GM23248 (cell line): ENCODE data around the gene XXYLT1. TPM values are rescaled to one million over a fixed set of nuclear protein-coding genes. Genes with fewer than 3 reads are reported as not detected.

Experiments
- DNase-seq: peaks from one replicate; pipeline ENCODE4 v3.0.0-alpha.2; 2015
- H2AFZ ChIP-seq: fragments of 200-600 bp; sonication (generic); 2 replicates; pipeline ENCODE4 v1.6.1; 2016; ENCODE audit warnings: antibody characterized with exemption
- H3F3A ChIP-seq: fragments of 200-600 bp; sonication (generic); 2 replicates; pipeline ENCODE4 v1.6.1; 2016; ENCODE audit warnings: mild to moderate bottlenecking, antibody characterized with exemption, mixed run types; ENCODE audit not compliant: insufficient read depth
- H3K27ac ChIP-seq: fragments of 200-600 bp; sonication (generic); 2 replicates; pipeline ENCODE4 v1.5.1; 2016; ENCODE audit warnings: mild to moderate bottlenecking
- H3K27me3 ChIP-seq: fragments of 200-600 bp; sonication (generic); replicated peaks from 2 replicates; pipeline ENCODE4 v1.6.1; 2016; ENCODE audit warnings: mild to moderate bottlenecking; ENCODE audit not compliant: insufficient read depth
- H3K36me3 ChIP-seq: fragments of 200-600 bp; sonication (generic); 2 replicates; pipeline ENCODE4 v1.6.1; 2016; ENCODE audit warnings: low read depth, mild to moderate bottlenecking
- H3K4me1 ChIP-seq: fragments of 200-600 bp; sonication (generic); 2 replicates; pipeline ENCODE4 v1.6.1; 2016; ENCODE audit warnings: mild to moderate bottlenecking; ENCODE audit not compliant: insufficient read depth
- H3K4me2 ChIP-seq: fragments of 200-600 bp; sonication (generic); one replicate; pipeline ENCODE4 v1.6.1; 2016; ENCODE audit warnings: mild to moderate bottlenecking; ENCODE audit not compliant: unreplicated experiment
- H3K4me3 ChIP-seq: fragments of 200-600 bp; sonication (generic); 2 replicates; pipeline ENCODE4 v1.5.1; 2016; ENCODE audit warnings: mild to moderate bottlenecking
- H3K79me2 ChIP-seq: fragments of 200-600 bp; sonication (generic); 2 replicates; pipeline ENCODE4 v1.6.1; 2016; ENCODE audit warnings: mild to moderate bottlenecking; ENCODE audit not compliant: insufficient read depth
- H3K9ac ChIP-seq: fragments of 200-600 bp; sonication (generic); 2 replicates; pipeline ENCODE4 v1.6.1; 2016; ENCODE audit warnings: mild to moderate bottlenecking
- H3K9me2 ChIP-seq: fragments of 200-600 bp; sonication (generic); 2 replicates; pipeline ENCODE4 v1.6.1; 2016; ENCODE audit warnings: mixed run types, mild to moderate bottlenecking, moderate library complexity; ENCODE audit not compliant: insufficient read depth
- H3K9me3 ChIP-seq: fragments of 200-600 bp; sonication (generic); one replicate; pipeline ENCODE4 v1.6.1; 2017; ENCODE audit warnings: low read depth
- H4K20me1 ChIP-seq: fragments of 200-600 bp; sonication (generic); 2 replicates; pipeline ENCODE4 v1.6.0; 2016; ENCODE audit not compliant: insufficient read depth
- EZH2 ChIP-seq: fragments of 200-600 bp; sonication (generic); IDR thresholded peaks from 2 replicates; pipeline ENCODE4 v1.6.1; 2018; ENCODE audit warnings: antibody characterized with exemption, mild to moderate bottlenecking; ENCODE audit not compliant: insufficient read depth, poor library complexity, severe bottlenecking
- EZH2phosphoT487 ChIP-seq: fragments of 200-600 bp; sonication (generic); IDR thresholded peaks from 2 replicates; pipeline ENCODE4 v1.6.1; 2018; ENCODE audit warnings: antibody characterized with exemption, moderate library complexity, mild to moderate bottlenecking, low read depth; ENCODE audit not compliant: insufficient read depth
- WGBS, 2 experiments: methylation state at CpG; one replicate each; pipeline ENCODE4 v1.1.6; 2015 to 2017; ENCODE audit warnings: low lambda C conversion rate in 2 of 2, low coverage in 1 of 2; ENCODE audit errors: missing lambda C conversion rate in 2 of 2; 5-methylcytosine and 5-hydroxymethylcytosine counted together
- in situ Hi-C: fragments of 300-500 bp; cut with MboI; formaldehyde crosslinking; loops from 2 replicates; pipeline ENCODE4 v1.15.0; 2020
- polyA plus RNA-seq: library from polyadenylated mRNA; unstranded; fragments of >200 nt; fragmentation: Nextera tagmentation; extraction: Ambion mirVana; gene quantifications from 2 replicates; pipeline ENCODE4 v1.2.1, GENCODE V29; 2016
- total RNA-seq: library from RNA; depleted of rRNA; stranded (reverse); fragments of >200 nt; shearing (Covaris generic); gene quantifications from 2 replicates; pipeline ENCODE4 v1.2.3, GENCODE V29; 2014

XXYLT1 gene
- total and polyA plus RNA-seq, 2 experiments from 2014 or later: 22.8 to 44.7 TPM

- 88 to 91% methylated on average over 6 of the region's 6 CpGs for WGBS, 2 experiments
- in situ Hi-C loops: no loop called here
- 0 out of 2 replicates have a peak, but pooled peaks cover 3% of the 10 kb centered on the region for H3F3A ChIP-seq
Observed at GRCh38 chr3:195168009-195168762, 102.8 kb downstream of the XXYLT1 start.

DNA sequence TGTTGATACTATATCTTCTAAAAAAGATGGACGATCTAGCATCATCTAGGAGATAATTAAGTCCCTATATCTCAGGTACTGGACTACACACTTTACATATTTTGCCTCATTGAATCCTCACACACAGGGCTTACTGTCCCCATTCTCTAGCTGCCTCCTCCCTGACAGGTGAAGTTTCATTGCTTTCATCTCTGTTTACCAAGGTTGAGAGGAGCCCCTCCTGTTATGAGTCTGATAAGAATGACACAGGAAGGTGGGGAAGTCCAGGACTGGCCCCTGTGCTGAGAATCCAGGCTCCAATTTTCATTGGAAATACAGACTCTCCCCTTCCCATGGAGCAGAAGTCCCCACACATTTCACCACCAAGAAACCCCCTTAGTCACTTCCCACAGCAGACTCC lies 105.2 kb downstream of the XXYLT1 start:
- Histone ChIP-seq H3K36me3 (no peaks in the 10 kb centered on the region), H4K20me1 (no peaks in the 10 kb centered on the region), H2AFZ (no peak overlapping the region), H3K4me2 (no peak overlapping the region), H3K9me2 (no peaks in the 10 kb centered on the region), H3K27ac (no peak overlapping the region), H3K4me3 (no peak overlapping the region), H3F3A (no peaks in the 10 kb centered on the region), H3K9ac (no peak overlapping the region), H3K27me3 (no peaks in the 10 kb centered on the region), H3K79me2 (no peaks in the 10 kb centered on the region), H3K9me3 (no peaks in the 10 kb centered on the region), H3K4me1 (no peaks in the 10 kb centered on the region)
- TF ChIP-seq EZH2phosphoT487 (no peak), EZH2 (no peak)
- 96 to 100% methylated on average over 1 of the region's 1 CpG for WGBS, 2 experiments
- in situ Hi-C loops: no loop called here
- no peak for DNase-seq

More at GRCh38 chr3:195168009-195168762, 102.8 kb downstream of the XXYLT1 start:
- Histone ChIP-seq H4K20me1 (no peaks in the 10 kb centered on the region), H3K79me2 (no peaks in the 10 kb centered on the region), H3K27me3 (no peaks in the 10 kb centered on the region), H2AFZ (no peak overlapping the region), H3K9ac (no peak overlapping the region), H3K9me2 (no peaks in the 10 kb centered on the region), H3K36me3 (no peaks in the 10 kb centered on the region), H3K9me3 (no peaks in the 10 kb centered on the region), H3K4me3 (no peak overlapping the region), H3K4me1 (peaks cover 8% of the 10 kb centered on the region; the same call in 1 of the 2 replicates), H3K27ac (no peak overlapping the region), H3K4me2 (no peak overlapping the region)
- TF ChIP-seq EZH2phosphoT487 (no peak), EZH2 (no peak)
- DNase-seq: no peak

DNA sequence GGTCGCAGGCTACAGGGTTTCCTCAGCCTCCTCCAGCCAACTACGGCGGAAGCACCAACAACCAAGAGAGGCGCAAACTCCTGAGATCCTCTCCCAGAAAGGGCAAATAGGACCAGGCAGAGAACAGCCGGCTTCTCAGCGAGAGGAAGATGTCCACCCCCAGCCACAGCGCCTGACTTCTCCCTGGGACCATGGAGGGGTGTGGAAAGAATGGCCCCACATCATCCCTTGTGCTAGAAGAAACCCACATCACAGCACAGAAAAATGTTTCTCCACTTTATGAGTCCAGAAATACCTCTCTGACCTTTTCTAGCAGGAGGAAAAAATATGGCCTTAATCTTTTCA lies 105.7 kb downstream of the XXYLT1 start:
- no peaks in the 10 kb centered on the region for H3K9me2 ChIP-seq
- H3K4me1 ChIP-seq: peaks cover 5% of the 10 kb centered on the region
- H3K9me3 ChIP-seq: no peaks in the 10 kb centered on the region
- H3K36me3 ChIP-seq: no peaks in the 10 kb centered on the region
- peaks cover under 1% of the 10 kb centered on the region; the same call in 1 of the 2 replicates for H3F3A ChIP-seq
- no peak overlapping the region for H2AFZ ChIP-seq
- no peak overlapping the region for H3K9ac ChIP-seq
- 95 to 100% methylated on average over 7 of the region's 7 CpGs for WGBS, 2 experiments
- H3K79me2 ChIP-seq: no peaks in the 10 kb centered on the region
- no peak for TF ChIP-seq EZH2
- no peak for TF ChIP-seq EZH2phosphoT487
- no peak for DNase-seq
- H3K4me2 ChIP-seq: no peak overlapping the region
- H4K20me1 ChIP-seq: no peaks in the 10 kb centered on the region
- no peaks in the 10 kb centered on the region for H3K27me3 ChIP-seq
- H3K27ac ChIP-seq: no peak overlapping the region
- in situ Hi-C loops: no loop called here
- no peak overlapping the region for H3K4me3 ChIP-seq

- H3F3A ChIP-seq: peaks cover 6% of the 10 kb centered on the region; the same call in 1 of the 2 replicates
- in situ Hi-C loops: no loop called here
- no peak overlapping the region for H3K4me3 ChIP-seq
- no peaks in the 10 kb centered on the region for H4K20me1 ChIP-seq
- H3K4me1 ChIP-seq: peaks cover 9% of the 10 kb centered on the region
- H3K4me2 ChIP-seq: no peak overlapping the region
- no peaks in the 10 kb centered on the region for H3K79me2 ChIP-seq
- H3K9me3 ChIP-seq: no peaks in the 10 kb centered on the region
- no peaks in the 10 kb centered on the region for H3K36me3 ChIP-seq
- no peaks in the 10 kb centered on the region for H3K27me3 ChIP-seq
- DNase-seq: no peak
- TF ChIP-seq EZH2 (no peak), EZH2phosphoT487 (no peak)
- H2AFZ ChIP-seq: no peak overlapping the region
- no peaks in the 10 kb centered on the region for H3K9me2 ChIP-seq
- no peak overlapping the region for H3K27ac ChIP-seq
- no peak overlapping the region for H3K9ac ChIP-seq
- WGBS, 2 experiments: 95 to 96% methylated on average over 6 of the region's 6 CpGs
Observed at GRCh38 chr3:195164573-195165264, 106.2 kb downstream of the XXYLT1 start.
